Activated CD8-positive, alpha-beta T cell treated with anti-CD3 and anti-CD28 coated beads, Interleukin-2, amount 10 ng/mL, durations not matched to agents 7 days and 5 days (primary cell): ENCODE data around the gene FUCA1. TPM values are rescaled to one million over a fixed set of nuclear protein-coding genes. Genes with fewer than 3 reads are reported as not detected.

Source experiments
- ATAC-seq: fragments of 150-1000 bp; cut with Tn5 transposase; one replicate; pipeline ENCODE4 v1.10.0; 2021; ENCODE audit warnings: moderate library complexity
- CTCF ChIA-PET: fragments of 350-600 bp; sonication (Branson Sonifier 250); formaldehyde crosslinking; loops from one replicate; lab custom pipeline; 2021; ENCODE audit warnings: antibody characterized with exemption; lab: Charles Lee
- POLR2A ChIA-PET: fragments of 350-600 bp; sonication (Branson Sonifier 250); formaldehyde crosslinking; loops from one replicate; lab custom pipeline; 2021; ENCODE audit warnings: antibody characterized with exemption; lab: Charles Lee
- DNase-seq: peaks from one replicate; pipeline ENCODE4 v3.0.0-alpha.2; 2020
- H3K27ac Mint-ChIP-seq: one replicate; pipeline ENCODE4 v1.8.0; 2021; ENCODE audit warnings: mild to moderate bottlenecking, mixed read lengths
- H3K27me3 Mint-ChIP-seq: one replicate; pipeline ENCODE4 v1.8.0; 2021; ENCODE audit warnings: low read depth, mixed read lengths
- H3K36me3 Mint-ChIP-seq: one replicate; pipeline ENCODE4 v1.8.0; 2021; ENCODE audit warnings: low read depth, mixed read lengths
- H3K4me1 Mint-ChIP-seq: one replicate; pipeline ENCODE4 v1.8.0; 2021; ENCODE audit warnings: low read depth, mixed read lengths
- H3K4me3 Mint-ChIP-seq: one replicate; pipeline ENCODE4 v1.8.0; 2021; ENCODE audit warnings: mild to moderate bottlenecking, mixed read lengths
- H3K9me3 Mint-ChIP-seq: one replicate; pipeline ENCODE4 v1.8.0; 2022; ENCODE audit warnings: mixed read lengths; ENCODE audit not compliant: insufficient read depth
- total RNA-seq, 2 experiments: library from RNA; stranded (reverse); gene quantifications; one replicate each; pipeline ENCODE4 v1.2.3, GENCODE V29; 2021

The FUCA1 gene
- total RNA-seq, 2 experiments from 2014 or later = 7.1 to 7.3 TPM

DNA sequence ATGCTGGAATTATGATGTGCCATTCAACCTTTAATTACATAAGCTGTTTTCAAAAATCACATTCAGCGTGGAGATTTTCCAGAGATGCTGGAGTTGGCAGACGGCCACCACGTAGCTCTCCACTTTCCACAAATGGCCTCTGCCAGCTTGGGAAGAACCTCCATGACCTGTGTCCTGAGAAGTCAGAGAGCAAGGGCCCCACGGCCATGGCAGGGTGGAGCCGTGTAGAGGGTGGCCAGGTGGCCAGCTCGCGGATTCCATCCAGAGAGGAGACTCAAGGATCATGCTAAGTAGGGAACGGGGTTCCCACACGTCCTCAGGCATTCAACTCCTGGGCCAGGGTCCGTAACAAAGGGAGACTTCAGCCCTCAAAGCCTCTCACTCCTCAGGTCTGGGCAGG lies 66.2 kb downstream of the FUCA1 start:
- Mint-ChIP-seq H3K4me3 (peak overlapping the region; percentile 97), H3K27ac (no peak overlapping the region), H3K9me3 (no peaks in the 10 kb centered on the region), H3K36me3 (peaks cover 22% of the 10 kb centered on the region), H3K4me1 (peaks cover 21% of the 10 kb centered on the region), H3K27me3 (no peaks in the 10 kb centered on the region)
- DNase-seq = no peak
- no peak for ATAC-seq
- ChIA-PET POLR2A (interaction anchor here (0.6 to 3.7 kb wide), 9 partner anchors 9 to 163 kb away, joined by 3 to 33 read pairs (median 3); partner anchors contain the start of genes LYPLA2, PITHD1 and RPL11), CTCF (interaction anchor here (0.9 to 6.7 kb wide), 10 partner anchors 8 to 174 kb away, joined by 3 to 53 read pairs (median 4); partner anchors contain the start of genes HMGCL and PITHD1)

- CTCF ChIA-PET = interaction anchor here (1.1 to 6.7 kb wide), 7 partner anchors 9 to 115 kb away, joined by 3 to 53 read pairs (median 5); partner anchors contain the start of gene PITHD1
- Mint-ChIP-seq H3K27ac (peak overlapping the region; percentile 89), H3K4me1 (peaks cover 21% of the 10 kb centered on the region), H3K36me3 (peaks cover 25% of the 10 kb centered on the region), H3K27me3 (no peaks in the 10 kb centered on the region), H3K9me3 (no peaks in the 10 kb centered on the region), H3K4me3 (peak overlapping the region; percentile 97)
- DNase-seq (no peak), ATAC-seq (no peak)
- POLR2A ChIA-PET = interaction anchor here (0.6 to 3.7 kb wide), 13 partner anchors 10 to 457 kb away, joined by 3 to 33 read pairs (median 4); partner anchors contain the start of genes HMGCL, LYPLA2, PITHD1 and RPL11
These were observed 66.7 kb downstream of the FUCA1 start for GRCh38 chr1:23801338-23801748.

GRCh38 chr1:23800400-23801337 lies 67.4 kb downstream of the FUCA1 start, which contains the start of gene GALE:
TSS of gene GALE (minus strand) at chr1:23800754. CDS start at chr1:23799007, 1,747 bp downstream.
- no peaks in the 10 kb centered on the region for H3K9me3 Mint-ChIP-seq
- H3K36me3 Mint-ChIP-seq = peaks cover 25% of the 10 kb centered on the region
- H3K27ac Mint-ChIP-seq = peak within 1 kb of the TSS; percentile 96
- ChIA-PET POLR2A (interaction anchor here (0.6 to 3.7 kb wide), 13 partner anchors 10 to 456 kb away, joined by 3 to 33 read pairs (median 4); partner anchors contain the start of genes HMGCL, LYPLA2, PITHD1 and RPL11), CTCF (interaction anchor here (0.8 to 6.7 kb wide), 7 partner anchors 9 to 116 kb away, joined by 3 to 53 read pairs (median 5); no protein-coding TSS in a partner anchor)
- H3K4me3 Mint-ChIP-seq = peak within 1 kb of the TSS; percentile 97
- peaks cover 21% of the 10 kb centered on the region for H3K4me1 Mint-ChIP-seq
- no peaks in the 10 kb centered on the region for H3K27me3 Mint-ChIP-seq
- peak; percentile 99 for DNase-seq
- peak; percentile 89 for ATAC-seq

DNA sequence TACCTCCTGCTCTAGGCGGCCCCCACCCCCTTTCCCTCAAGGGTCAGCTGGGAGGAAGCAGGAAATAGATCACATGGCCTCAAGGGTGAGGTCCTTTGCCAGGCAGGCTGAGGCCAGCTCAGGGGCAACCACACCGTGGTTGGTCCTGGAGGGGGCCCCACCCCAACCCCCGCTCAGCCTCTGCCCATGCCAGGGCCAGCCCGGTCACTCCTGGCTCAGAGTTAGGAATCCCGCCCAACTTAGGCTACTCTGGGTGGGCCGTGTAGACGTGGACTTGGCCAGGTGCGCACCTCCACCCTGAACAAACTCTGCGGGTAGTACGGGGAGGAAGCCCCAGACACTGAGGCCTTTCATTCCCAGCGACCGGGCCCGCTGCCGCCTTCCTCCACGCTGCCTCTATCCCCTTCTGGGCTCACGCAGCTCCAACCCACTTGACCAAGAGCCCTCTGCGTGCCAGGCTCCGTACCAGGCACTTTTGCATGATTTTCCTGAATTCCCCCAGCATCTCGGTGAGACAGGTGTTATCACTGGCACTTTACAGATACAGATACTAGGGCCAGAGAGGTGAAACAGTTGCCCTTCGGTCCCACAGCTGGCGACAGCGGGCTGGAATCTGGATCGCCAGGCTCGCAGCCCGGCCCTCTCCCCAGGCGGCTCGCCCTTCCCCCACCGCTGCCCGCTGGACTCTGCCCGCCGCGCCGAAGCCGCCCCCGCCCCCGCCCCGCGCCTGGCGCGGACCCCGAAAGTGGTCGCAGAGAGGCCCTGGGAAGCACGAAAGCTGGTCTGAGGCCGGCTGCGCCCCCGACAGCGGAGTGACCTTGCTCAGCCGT lies 68.3 kb downstream of the FUCA1 start:
- H3K27me3 Mint-ChIP-seq = no peaks in the 10 kb centered on the region
- peak; percentile 8 for ATAC-seq
- peaks cover 27% of the 10 kb centered on the region for H3K36me3 Mint-ChIP-seq
- POLR2A ChIA-PET = interaction anchor here (0.8 to 3.7 kb wide), 5 partner anchors 9 to 160 kb away, joined by 3 to 33 read pairs (median 6); partner anchors contain the start of genes LYPLA2, PITHD1 and PNRC2
- DNase-seq = peak; percentile 58
- CTCF ChIA-PET = interaction anchor here (0.8 to 6.7 kb wide), 6 partner anchors 10 to 117 kb away, joined by 4 to 53 read pairs (median 17); no protein-coding TSS in a partner anchor
- H3K9me3 Mint-ChIP-seq = no peaks in the 10 kb centered on the region
- H3K27ac Mint-ChIP-seq = peak overlapping the region; percentile 96
- peak overlapping the region; percentile 97 for H3K4me3 Mint-ChIP-seq
- H3K4me1 Mint-ChIP-seq = peaks cover 21% of the 10 kb centered on the region

DNA sequence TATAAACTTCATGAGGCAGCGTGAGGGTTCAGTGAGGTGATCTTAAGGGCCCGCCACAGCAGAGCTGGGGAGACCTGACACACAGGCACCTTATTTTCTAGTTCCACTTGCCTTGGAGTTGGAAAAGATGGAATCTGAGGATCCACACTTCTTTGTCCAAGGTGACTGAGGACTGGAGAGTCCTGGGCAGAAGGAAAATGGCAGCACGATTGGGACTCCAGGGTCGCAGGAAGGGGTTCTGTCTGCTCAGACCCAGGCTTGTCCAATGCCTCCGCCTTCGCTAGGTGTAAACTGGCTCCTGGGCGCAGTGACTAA lies 68.9 kb downstream of the FUCA1 start:
- Mint-ChIP-seq H3K9me3 (no peaks in the 10 kb centered on the region), H3K4me3 (peak overlapping the region; percentile 97), H3K4me1 (peaks cover 21% of the 10 kb centered on the region), H3K27me3 (no peaks in the 10 kb centered on the region), H3K36me3 (peaks cover 32% of the 10 kb centered on the region), H3K27ac (peak overlapping the region; percentile 96)
- ChIA-PET CTCF (interaction anchor here (1.0 to 6.7 kb wide), 4 partner anchors 11 to 118 kb away, joined by 7 to 53 read pairs (median 27); no protein-coding TSS in a partner anchor), POLR2A (interaction anchor here (0.8 to 3.7 kb wide), 3 partner anchors 9 to 161 kb away, joined by 3 to 33 read pairs (median 6); partner anchors contain the start of genes LYPLA2 and PNRC2)
- DNase-seq (no peak), ATAC-seq (no peak)

GRCh38 chr1:23798662-23799142 lies 69.4 kb downstream of the FUCA1 start:
- H3K4me3 Mint-ChIP-seq = peak overlapping the region; percentile 97
- no peak for ATAC-seq

DNA sequence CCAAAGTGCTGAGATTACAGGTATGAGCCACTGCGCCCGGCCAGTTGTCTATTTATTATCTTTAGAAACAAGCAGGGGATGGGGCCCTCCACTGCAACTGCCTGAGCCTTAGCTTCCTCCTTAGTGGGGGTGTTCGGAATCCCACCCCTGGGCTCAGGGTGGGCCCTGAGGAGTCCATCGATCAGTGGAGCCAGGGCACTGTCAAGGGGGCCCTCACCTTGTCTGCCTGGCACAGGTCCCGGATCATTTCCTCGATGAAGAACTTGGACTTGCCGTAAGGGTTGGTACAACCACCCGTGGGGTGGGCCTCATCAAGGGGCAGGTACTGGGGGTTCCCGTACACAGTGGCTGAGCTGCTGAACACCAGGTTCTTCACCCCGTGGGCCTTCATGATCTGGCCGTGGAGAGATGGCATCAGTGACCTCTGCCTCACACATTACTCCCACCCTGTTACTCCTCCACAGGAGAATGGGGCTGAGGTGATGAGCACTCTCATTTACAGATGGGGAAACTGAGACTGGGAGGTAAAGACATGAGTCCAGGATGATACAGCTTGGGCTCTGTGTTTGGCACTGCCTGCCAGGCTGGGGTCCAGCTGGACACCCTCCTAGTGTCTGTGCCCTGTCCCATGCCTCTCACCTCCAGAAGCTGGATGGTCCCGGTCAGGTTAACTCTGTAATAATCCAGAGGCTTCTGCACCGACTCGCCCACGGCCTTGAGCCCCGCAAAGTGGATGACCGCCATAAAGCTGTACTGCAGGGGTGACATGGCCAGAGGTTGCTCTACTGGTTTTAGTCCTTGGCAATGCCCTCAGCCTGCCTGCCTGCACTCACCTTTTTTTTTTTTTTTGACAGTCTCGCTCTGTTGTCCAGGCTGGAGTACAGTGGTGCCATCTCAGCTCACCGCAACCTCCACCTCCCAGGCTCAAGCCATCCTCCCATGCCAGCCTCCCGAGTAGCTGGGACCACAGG lies 70.3 kb downstream of the FUCA1 start:
- Mint-ChIP-seq H3K27me3 (no peaks in the 10 kb centered on the region), H3K27ac (no peak overlapping the region)
- POLR2A ChIA-PET = interaction anchor here (2.6 kb wide), 1 partner anchor 19 kb away, joined by 10 read pairs; the partner anchor contains the start of gene PITHD1

More at GRCh38 chr1:23798662-23799142, 69.4 kb downstream of the FUCA1 start:
- Mint-ChIP-seq H3K27ac (peak overlapping the region; percentile 96), H3K27me3 (no peaks in the 10 kb centered on the region), H3K9me3 (no peaks in the 10 kb centered on the region), H3K4me1 (peaks cover 21% of the 10 kb centered on the region), H3K36me3 (peaks cover 30% of the 10 kb centered on the region)
- ChIA-PET CTCF (interaction anchor here (1.0 to 6.7 kb wide), 5 partner anchors 9 to 118 kb away, joined by 5 to 53 read pairs (median 10); no protein-coding TSS in a partner anchor), POLR2A (interaction anchor here (0.9 to 2.6 kb wide), 2 partner anchors 19 to 20 kb away, joined by 6 to 10 read pairs; partner anchors contain the start of gene PITHD1)
- peak; percentile 38 for DNase-seq

GRCh38 chr1:23796466-23797271 lies 71.4 kb downstream of the FUCA1 start:
- DNase-seq (no peak), ATAC-seq (no peak)
- no peak overlapping the region for H3K27ac Mint-ChIP-seq
- H3K4me3 Mint-ChIP-seq = no peak overlapping the region
- CTCF ChIA-PET = interaction anchor here (1.3 to 6.1 kb wide), 2 partner anchors 13 to 114 kb away, joined by 3 to 53 read pairs; no protein-coding TSS in a partner anchor
- peaks cover 33% of the 10 kb centered on the region for H3K4me1 Mint-ChIP-seq
- peaks cover 29% of the 10 kb centered on the region for H3K36me3 Mint-ChIP-seq
- POLR2A ChIA-PET = interaction anchor here (2.6 kb wide), 1 partner anchor 18 kb away, joined by 10 read pairs; the partner anchor contains the start of gene PITHD1
- no peaks in the 10 kb centered on the region for H3K27me3 Mint-ChIP-seq
- no peaks in the 10 kb centered on the region for H3K9me3 Mint-ChIP-seq

More for the DNA sequence above, 70.3 kb downstream of the FUCA1 start:
- Mint-ChIP-seq H3K9me3 (no peaks in the 10 kb centered on the region), H3K36me3 (peaks cover 32% of the 10 kb centered on the region), H3K4me3 (no peak overlapping the region), H3K4me1 (peaks cover 28% of the 10 kb centered on the region)
- DNase-seq (no peak), ATAC-seq (no peak)
- CTCF ChIA-PET = interaction anchor here (1.3 to 6.7 kb wide), 5 partner anchors 10 to 119 kb away, joined by 3 to 53 read pairs (median 7); no protein-coding TSS in a partner anchor
